ENCODE measurements around the gene RPS6KB2.
A peak's percentile ranks its signal among the peaks of the same experiment; 100 is the strongest.

The RPS6KB2 gene

DNA sequence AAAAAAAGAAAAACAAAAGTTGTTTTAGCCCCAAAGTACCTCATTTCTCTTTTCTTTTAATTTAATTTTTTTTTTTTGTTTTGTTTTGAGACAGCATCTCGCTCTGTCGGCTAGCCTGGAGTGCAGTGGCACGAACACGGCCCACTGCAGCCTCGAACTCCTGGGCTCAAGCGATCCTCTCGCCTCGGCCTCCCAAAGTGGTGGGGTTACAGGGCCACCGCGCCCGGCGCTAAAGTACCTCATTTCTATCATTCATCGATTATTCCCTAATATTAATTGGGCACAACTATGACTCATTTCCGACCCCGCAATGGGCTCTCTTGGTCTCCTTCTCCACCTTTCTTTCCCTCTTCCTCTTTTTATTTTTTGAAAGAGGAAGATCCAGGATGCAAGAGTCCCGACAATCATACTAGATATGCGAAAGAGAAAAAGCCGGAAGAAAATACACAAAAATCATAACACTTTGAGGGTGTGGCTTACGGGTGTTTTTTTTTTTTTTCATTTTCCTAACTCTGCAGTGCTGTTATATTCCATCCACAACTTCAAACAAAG is 54.1 kb downstream of the RPS6KB2 start:
- TF ChIP-seq MYC (IDR thresholded peaks at IDR 0.05; ENCODE audit: low read depth, low read length) (peak; percentile 58), POLR2A (IDR thresholded peaks at IDR 0.05; ENCODE audit: extremely low read depth, insufficient read length) (no peak)
- DNase-seq (ENCODE audit: low read depth) = no peak

DNA sequence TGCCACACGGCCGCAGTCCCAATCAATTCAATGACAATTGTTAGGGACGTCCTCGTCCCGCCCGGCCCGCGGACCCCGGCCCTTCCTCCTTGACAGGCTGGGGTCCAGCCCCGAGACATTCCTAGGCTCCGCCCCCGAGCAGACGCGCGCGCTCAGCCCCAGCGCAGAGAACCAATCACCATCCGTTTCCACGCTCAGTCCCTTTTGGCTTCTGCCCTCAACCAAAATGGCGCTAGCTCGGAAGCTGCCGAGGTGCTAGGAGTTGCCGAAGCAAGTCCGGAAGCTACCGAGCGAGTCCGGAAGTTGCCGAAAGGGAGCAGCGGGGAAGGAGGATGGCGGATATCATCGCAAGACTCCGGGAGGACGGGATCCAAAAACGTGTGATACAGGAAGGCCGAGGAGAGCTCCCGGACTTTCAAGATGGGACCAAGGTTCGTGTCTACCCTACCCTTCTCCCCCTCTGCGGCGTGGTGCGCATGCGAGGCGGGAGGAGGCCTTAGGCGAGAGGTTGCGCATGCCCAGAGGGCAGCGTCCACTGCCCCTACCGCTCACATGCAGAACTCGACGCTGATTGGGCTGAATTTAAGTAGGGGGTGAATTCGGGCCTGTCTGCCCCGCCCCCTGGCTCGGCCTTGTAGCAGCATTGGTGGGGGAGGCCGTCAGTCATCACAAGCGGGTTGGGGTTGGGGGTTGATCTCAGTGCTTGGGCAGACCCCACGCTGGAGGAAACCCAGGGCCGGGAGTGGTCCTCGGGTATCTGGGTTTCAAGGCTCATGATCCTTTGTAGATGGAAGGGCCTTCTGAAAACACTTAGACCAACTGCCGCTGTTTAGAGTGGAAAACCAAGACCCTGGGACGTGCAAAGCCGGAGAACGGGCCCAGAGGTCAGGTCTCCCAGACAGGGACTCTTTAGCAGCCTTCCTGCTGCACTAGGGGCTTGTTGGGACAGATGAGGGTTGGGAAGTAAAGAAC is 54.8 kb downstream of the RPS6KB2 start, which contains the start of gene AIP:
Gene AIP, plus strand, starts transcription at position 200 of the 972 bp plus-strand sequence. Its CDS starts 133 bp downstream, at position 333.
- DNase-seq (ENCODE audit: low read depth) = peak; percentile 99
- H3K4me3 ChIP-seq (ENCODE audit: low read depth, low read length) = peak within 1 kb of the TSS; percentile 88
- TF ChIP-seq, protein P1, sequence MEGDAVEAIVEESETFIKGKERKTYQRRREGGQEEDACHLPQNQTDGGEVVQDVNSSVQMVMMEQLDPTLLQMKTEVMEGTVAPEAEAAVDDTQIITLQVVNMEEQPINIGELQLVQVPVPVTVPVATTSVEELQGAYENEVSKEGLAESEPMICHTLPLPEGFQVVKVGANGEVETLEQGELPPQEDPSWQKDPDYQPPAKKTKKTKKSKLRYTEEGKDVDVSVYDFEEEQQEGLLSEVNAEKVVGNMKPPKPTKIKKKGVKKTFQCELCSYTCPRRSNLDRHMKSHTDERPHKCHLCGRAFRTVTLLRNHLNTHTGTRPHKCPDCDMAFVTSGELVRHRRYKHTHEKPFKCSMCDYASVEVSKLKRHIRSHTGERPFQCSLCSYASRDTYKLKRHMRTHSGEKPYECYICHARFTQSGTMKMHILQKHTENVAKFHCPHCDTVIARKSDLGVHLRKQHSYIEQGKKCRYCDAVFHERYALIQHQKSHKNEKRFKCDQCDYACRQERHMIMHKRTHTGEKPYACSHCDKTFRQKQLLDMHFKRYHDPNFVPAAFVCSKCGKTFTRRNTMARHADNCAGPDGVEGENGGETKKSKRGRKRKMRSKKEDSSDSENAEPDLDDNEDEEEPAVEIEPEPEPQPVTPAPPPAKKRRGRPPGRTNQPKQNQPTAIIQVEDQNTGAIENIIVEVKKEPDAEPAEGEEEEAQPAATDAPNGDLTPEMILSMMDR (IDR thresholded peaks at IDR 0.05; ENCODE audit: low read depth, low read length) = no peak
- TF ChIP-seq MYC (IDR thresholded peaks at IDR 0.05; ENCODE audit: low read depth, low read length) (no peak), POLR2A (IDR thresholded peaks at IDR 0.05; ENCODE audit: extremely low read depth, insufficient read length) (peak; percentile 55), MAX (IDR thresholded peaks at IDR 0.05; ENCODE audit: low read depth, low read length) (peak; percentile 97)

More for the DNA sequence above, 54.1 kb downstream of the RPS6KB2 start:
- H3K4me3 ChIP-seq (ENCODE audit: low read depth, low read length) = peak overlapping the region; percentile 88

- DNase-seq (ENCODE audit: low read depth) = peak; percentile 19
- peak overlapping the region; percentile 88 for H3K4me3 ChIP-seq (ENCODE audit: low read depth, low read length)
- TF ChIP-seq, protein P1 (IDR thresholded peaks at IDR 0.05; ENCODE audit: low read depth, low read length) = no peak
- TF ChIP-seq MAX (IDR thresholded peaks at IDR 0.05; ENCODE audit: low read depth, low read length) = peak; percentile 52; the same call in 1 of the 2 replicates
Measured at GRCh38 chr11:67483831-67484665, 55.8 kb downstream of the RPS6KB2 start.

GRCh38 chr11:67484847-67485311 is 56.6 kb downstream of the RPS6KB2 start:
- peak overlapping the region; percentile 88 for H3K4me3 ChIP-seq (ENCODE audit: low read depth, low read length)
- peak; percentile 90 for DNase-seq (ENCODE audit: low read depth)
- TF ChIP-seq, protein P1 (IDR thresholded peaks at IDR 0.05; ENCODE audit: low read depth, low read length) = no peak
- peak; percentile 68 for TF ChIP-seq MYC (IDR thresholded peaks at IDR 0.05; ENCODE audit: low read depth, low read length)
- peak; percentile 83 for TF ChIP-seq MAX (IDR thresholded peaks at IDR 0.05; ENCODE audit: low read depth, low read length)

All from NB4 (cell line).